ENCODE data around the gene CLCN1.
A peak's percentile ranks its signal among the peaks of the same experiment; 100 is the strongest.

The CLCN1 gene

DNA sequence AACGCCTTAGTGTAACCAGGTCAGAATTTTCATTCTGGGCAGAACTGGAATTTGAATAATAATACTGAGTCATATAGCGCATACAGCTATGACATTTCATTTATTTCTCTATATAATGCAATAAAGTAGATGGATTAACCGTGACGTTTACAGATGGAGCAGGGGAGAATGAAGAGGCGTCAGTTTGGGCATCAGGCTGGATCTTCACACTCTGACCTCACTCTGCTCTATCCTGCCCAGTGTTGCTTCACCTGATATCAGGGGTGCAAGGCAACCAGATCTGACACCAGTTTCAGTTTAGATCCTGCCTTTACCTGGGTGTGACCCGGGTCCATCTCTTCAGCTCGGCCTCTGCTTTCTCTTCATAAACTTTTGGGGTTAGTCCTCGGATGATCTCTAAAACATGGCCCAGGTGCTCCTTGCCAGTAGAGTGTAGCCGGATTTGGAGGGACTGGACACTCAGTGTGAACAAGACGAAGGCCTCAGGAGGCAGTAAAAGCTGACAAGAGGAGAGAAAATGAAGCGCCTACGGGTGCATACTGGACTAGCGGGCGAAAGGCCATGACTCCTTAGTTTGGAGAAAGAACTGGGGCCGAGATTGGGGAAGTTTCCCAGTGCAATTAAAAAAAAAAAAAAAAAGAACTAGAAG is 63.8 kb downstream of the CLCN1 start:
- H3K27ac ChIP-seq (ENCODE audit: low read depth, low read length, severe bottlenecking), result peak overlapping the region; percentile 99
- H3K4me3 ChIP-seq (ENCODE audit: extremely low read depth, insufficient read depth, low read length, poor library complexity, severe bottlenecking), result peak overlapping the region; percentile 97
- peaks cover 30% of the 10 kb centered on the region for H3K36me3 ChIP-seq (ENCODE audit: control insufficient read depth, insufficient read depth, low read length)
- H3K4me1 ChIP-seq (ENCODE audit: control insufficient read depth, insufficient read depth, low read length, poor library complexity, severe bottlenecking), result peaks cover 38% of the 10 kb centered on the region
- WGBS, 2 experiments (ENCODE audit: insufficient coverage in 2 of 2), result 28 to 32% methylated on average over 10 to 11 of the region's 15 CpGs
- H3K9me3 ChIP-seq (ENCODE audit: control insufficient read depth, low read length), result peaks cover 3% of the 10 kb centered on the region

DNA sequence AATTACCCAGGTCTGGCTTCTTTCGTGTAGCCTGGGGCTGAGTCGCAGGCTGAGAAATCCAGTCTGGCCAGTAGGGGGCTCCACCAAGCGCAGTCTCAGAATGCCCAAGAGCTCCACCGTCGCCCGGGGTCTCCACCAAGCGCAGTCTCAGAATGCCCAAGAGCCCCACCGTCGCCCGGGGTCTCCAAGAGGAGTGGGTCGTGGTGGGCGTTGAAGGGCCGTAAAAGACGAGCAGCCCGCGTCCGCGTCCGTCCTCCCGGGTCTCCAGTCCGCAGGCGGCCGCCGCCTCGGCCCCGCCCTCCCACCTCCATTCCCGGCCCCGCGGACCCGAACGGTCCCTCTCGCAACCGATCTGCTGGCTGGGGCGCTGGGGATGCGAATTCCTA is 64.3 kb downstream of the CLCN1 start:
- Histone ChIP-seq H3K4me1 (ENCODE audit: control insufficient read depth, insufficient read depth, low read length, poor library complexity, severe bottlenecking) (peaks cover 43% of the 10 kb centered on the region), H3K4me3 (ENCODE audit: extremely low read depth, insufficient read depth, low read length, poor library complexity, severe bottlenecking) (peak overlapping the region; percentile 97), H3K9me3 (ENCODE audit: control insufficient read depth, low read length) (peaks cover 3% of the 10 kb centered on the region), H3K36me3 (ENCODE audit: control insufficient read depth, insufficient read depth, low read length) (peaks cover 35% of the 10 kb centered on the region), H3K27ac (ENCODE audit: low read depth, low read length, severe bottlenecking) (peak overlapping the region; percentile 99)
- 0% methylated on average over 30 to 32 of the region's 35 CpGs for WGBS, 2 experiments (ENCODE audit: insufficient coverage in 2 of 2)

DNA sequence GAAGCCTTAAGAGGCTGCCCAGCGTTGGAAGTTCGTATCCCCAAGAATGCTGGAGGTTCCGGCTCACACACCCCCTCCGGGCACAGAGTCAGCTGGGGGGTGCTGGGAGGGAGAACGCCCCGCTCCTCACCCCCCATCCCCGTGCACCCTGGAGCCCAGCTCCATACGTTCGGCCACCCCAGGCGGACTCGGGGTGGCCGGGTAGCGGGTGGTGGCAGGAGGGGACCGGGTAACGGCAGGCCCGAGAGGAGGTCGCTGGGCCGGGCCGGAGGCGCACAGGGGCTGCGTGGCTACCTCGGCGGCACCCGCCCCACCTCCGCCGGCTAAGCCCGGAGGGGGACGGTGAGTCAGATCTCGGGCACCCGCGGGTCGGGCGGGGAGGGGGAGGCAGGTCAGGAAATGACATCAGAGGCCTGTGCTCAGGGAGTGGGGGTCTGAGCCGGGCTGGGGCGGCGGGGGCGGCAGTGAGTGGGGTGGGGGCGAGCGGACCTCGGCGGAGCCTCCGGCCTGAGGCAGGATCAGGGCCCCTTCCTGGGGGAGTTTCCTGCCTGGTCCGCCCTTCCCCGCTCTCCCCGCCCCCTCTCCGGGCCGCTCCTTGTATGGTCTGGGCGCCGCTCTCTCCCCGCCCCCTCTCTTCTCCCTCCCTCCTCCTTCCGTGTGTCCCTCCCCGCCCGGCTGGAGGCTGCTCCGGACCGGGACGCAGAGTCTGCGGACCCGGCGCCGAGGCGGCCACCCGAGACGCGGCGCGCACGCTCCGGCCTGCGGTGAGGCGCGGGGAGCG is 64.9 kb downstream of the CLCN1 start, which contains the start of gene ZYX:
ZYX (plus strand) TSS at position 700 of the 781 bp plus-strand sequence. CDS start 227 bp downstream, outside the sequence.
- H3K9me3 ChIP-seq (ENCODE audit: control insufficient read depth, low read length), result peaks cover 3% of the 10 kb centered on the region
- H3K4me3 ChIP-seq (ENCODE audit: extremely low read depth, insufficient read depth, low read length, poor library complexity, severe bottlenecking), result peak within 1 kb of the TSS; percentile 97
- peaks cover 41% of the 10 kb centered on the region for H3K36me3 ChIP-seq (ENCODE audit: control insufficient read depth, insufficient read depth, low read length)
- 0 to 1% methylated on average over 21 to 45 of the region's 72 CpGs for WGBS, 2 experiments (ENCODE audit: insufficient coverage in 2 of 2)
- H3K27ac ChIP-seq (ENCODE audit: low read depth, low read length, severe bottlenecking), result peak within 1 kb of the TSS; percentile 99
- peaks cover 45% of the 10 kb centered on the region for H3K4me1 ChIP-seq (ENCODE audit: control insufficient read depth, insufficient read depth, low read length, poor library complexity, severe bottlenecking)

DNA sequence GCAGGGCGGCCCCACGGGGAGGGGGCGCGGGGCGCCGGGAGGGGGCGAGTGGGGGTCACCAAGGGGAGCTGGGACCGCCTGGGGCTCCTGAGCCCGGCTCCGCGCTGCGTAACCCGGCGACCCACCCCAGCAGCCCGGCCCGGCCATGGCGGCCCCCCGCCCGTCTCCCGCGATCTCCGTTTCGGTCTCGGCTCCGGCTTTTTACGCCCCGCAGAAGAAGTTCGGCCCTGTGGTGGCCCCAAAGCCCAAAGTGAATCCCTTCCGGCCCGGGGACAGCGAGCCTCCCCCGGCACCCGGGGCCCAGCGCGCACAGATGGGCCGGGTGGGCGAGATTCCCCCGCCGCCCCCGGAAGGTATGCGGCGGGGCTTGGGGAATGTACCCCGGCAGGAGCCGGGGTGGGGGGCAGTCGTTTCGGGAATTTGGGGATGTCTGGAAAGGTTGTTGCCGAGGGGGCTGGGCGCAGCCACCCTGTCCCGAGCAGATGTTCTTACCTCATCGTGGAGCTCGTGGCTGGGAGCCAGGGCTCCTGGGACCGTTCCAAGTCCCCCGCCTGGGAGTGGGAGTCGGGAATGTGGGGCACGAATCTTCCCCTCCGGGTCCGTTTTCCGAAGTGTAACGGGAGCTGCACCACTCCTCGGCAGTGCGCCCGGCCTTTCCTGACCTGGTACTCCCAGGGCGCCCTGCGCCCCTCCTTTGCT is 65.7 kb downstream of the CLCN1 start:
- Histone ChIP-seq H3K4me1 (ENCODE audit: control insufficient read depth, insufficient read depth, low read length, poor library complexity, severe bottlenecking) (peaks cover 45% of the 10 kb centered on the region), H3K27ac (ENCODE audit: low read depth, low read length, severe bottlenecking) (peak overlapping the region; percentile 99), H3K4me3 (ENCODE audit: extremely low read depth, insufficient read depth, low read length, poor library complexity, severe bottlenecking) (peak overlapping the region; percentile 97), H3K9me3 (ENCODE audit: control insufficient read depth, low read length) (peaks cover 3% of the 10 kb centered on the region), H3K36me3 (ENCODE audit: control insufficient read depth, insufficient read depth, low read length) (peaks cover 48% of the 10 kb centered on the region)
- WGBS, 2 experiments (ENCODE audit: insufficient coverage in 2 of 2), result 0% methylated on average over 22 to 53 of the region's 64 CpGs

DNA sequence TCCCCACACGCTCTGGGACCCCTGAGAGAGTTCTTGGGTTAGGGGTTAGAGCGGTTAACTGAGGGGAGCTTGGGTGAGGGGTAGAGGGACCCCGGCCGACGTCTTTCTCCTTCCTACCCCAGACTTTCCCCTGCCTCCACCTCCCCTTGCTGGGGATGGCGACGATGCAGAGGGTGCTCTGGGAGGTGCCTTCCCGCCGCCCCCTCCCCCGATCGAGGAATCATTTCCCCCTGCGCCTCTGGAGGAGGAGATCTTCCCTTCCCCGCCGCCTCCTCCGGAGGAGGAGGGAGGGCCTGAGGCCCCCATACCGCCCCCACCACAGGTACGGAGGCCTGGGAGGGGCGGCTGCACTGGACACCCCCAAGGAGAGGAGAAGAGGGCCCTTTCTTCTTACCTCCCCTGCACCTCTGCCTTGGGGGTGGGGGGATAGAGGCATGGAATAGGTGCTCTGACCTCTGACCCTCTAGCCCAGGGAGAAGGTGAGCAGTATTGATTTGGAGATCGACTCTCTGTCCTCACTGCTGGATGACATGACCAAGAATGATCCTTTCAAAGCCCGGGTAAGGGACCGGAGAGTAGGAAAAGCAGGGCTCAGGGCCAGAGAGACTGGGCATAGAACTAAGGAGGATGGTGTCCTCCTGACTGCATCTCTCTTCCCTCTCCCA is 66.3 kb downstream of the CLCN1 start:
- Histone ChIP-seq H3K9me3 (ENCODE audit: control insufficient read depth, low read length) (no peaks in the 10 kb centered on the region), H3K27ac (ENCODE audit: low read depth, low read length, severe bottlenecking) (peak overlapping the region; percentile 99), H3K36me3 (ENCODE audit: control insufficient read depth, insufficient read depth, low read length) (peaks cover 55% of the 10 kb centered on the region), H3K4me1 (ENCODE audit: control insufficient read depth, insufficient read depth, low read length, poor library complexity, severe bottlenecking) (peaks cover 50% of the 10 kb centered on the region), H3K4me3 (ENCODE audit: extremely low read depth, insufficient read depth, low read length, poor library complexity, severe bottlenecking) (peak overlapping the region; percentile 97)
- WGBS, 2 experiments (ENCODE audit: insufficient coverage in 2 of 2), result 27 to 40% methylated on average over 1 to 3 of the region's 21 CpGs

DNA sequence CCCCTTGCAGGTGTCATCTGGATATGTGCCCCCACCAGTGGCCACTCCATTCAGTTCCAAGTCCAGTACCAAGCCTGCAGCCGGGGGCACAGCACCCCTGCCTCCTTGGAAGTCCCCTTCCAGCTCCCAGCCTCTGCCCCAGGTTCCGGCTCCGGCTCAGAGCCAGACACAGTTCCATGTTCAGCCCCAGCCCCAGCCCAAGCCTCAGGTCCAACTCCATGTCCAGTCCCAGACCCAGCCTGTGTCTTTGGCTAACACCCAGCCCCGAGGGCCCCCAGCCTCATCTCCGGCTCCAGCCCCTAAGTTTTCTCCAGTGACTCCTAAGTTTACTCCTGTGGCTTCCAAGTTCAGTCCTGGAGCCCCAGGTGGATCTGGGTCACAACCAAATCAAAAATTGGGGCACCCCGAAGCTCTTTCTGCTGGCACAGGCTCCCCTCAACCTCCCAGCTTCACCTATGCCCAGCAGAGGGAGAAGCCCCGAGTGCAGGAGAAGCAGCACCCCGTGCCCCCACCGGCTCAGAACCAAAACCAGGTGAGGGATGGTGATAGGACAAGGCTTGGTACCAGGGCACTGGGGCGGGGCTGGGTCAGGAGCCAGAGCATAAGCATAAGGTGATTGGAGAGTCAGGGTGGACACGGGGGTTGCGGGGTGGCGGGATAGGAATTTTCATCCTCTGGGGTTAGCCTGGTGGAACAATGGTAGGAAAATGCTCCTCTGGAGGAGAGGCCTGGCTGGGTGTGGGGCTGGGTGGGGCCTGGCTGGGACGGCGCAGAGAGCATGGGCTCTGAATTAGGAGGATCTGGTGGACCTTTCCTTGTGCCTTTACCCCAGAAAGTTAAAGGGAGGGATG is 67.1 kb downstream of the CLCN1 start:
- peak overlapping the region; percentile 97 for H3K4me3 ChIP-seq (ENCODE audit: extremely low read depth, insufficient read depth, low read length, poor library complexity, severe bottlenecking)
- H3K27ac ChIP-seq (ENCODE audit: low read depth, low read length, severe bottlenecking), result no peak overlapping the region
- H3K36me3 ChIP-seq (ENCODE audit: control insufficient read depth, insufficient read depth, low read length), result peaks cover 62% of the 10 kb centered on the region
- H3K4me1 ChIP-seq (ENCODE audit: control insufficient read depth, insufficient read depth, low read length, poor library complexity, severe bottlenecking), result peaks cover 56% of the 10 kb centered on the region
- 82 to 89% methylated on average over 12 to 14 of the region's 15 CpGs for WGBS, 2 experiments (ENCODE audit: insufficient coverage in 2 of 2)
- H3K9me3 ChIP-seq (ENCODE audit: control insufficient read depth, low read length), result no peaks in the 10 kb centered on the region

DNA sequence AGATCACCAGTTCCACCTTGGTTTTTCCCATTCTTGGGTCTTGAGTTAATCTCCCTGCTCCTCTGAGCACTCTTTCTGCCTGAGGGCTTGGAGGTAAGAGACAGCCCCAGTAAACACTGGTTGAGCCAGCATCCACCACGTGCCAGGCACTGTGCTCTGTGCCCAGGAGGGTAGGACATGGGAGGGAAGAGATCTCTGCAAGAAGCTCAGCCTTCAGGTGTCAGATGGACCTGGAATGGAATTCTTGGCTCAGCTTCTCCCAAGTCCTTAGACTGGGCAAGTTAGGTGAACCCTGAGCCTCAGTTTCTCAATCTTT is 67.7 kb downstream of the CLCN1 start:
- WGBS, 2 experiments (ENCODE audit: insufficient coverage in 2 of 2), result 56 to 100% methylated on average over 1 of the region's 1 CpG
- Histone ChIP-seq H3K4me1 (ENCODE audit: control insufficient read depth, insufficient read depth, low read length, poor library complexity, severe bottlenecking) (peaks cover 59% of the 10 kb centered on the region), H3K36me3 (ENCODE audit: control insufficient read depth, insufficient read depth, low read length) (peaks cover 68% of the 10 kb centered on the region), H3K9me3 (ENCODE audit: control insufficient read depth, low read length) (no peaks in the 10 kb centered on the region), H3K27ac (ENCODE audit: low read depth, low read length, severe bottlenecking) (no peak overlapping the region), H3K4me3 (ENCODE audit: extremely low read depth, insufficient read depth, low read length, poor library complexity, severe bottlenecking) (peak overlapping the region; percentile 97)

DNA sequence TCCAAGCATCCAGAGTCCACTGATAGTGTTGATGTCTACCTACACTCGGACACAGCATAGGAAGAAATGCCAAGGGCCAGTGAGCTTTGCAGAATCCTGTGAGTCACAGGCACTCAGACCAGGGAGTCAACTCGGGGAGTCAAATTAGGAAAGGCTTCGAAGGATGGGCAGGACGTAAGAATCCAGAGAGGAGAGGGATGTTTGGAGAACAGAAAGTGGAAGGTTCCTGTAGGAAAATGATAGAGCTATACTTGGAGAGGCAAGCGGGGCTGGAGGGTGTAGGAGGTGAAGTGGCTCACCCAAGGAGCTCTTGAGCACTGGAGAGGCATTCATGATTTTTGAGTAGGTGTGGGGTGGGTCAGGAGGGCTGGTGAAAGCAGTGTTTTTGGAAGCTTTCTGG is 68.2 kb downstream of the CLCN1 start:
- WGBS, 2 experiments (ENCODE audit: insufficient coverage in 2 of 2), result 89 to 94% methylated on average over 5 of the region's 5 CpGs
- Histone ChIP-seq H3K4me3 (ENCODE audit: extremely low read depth, insufficient read depth, low read length, poor library complexity, severe bottlenecking) (peak overlapping the region; percentile 97), H3K9me3 (ENCODE audit: control insufficient read depth, low read length) (no peaks in the 10 kb centered on the region), H3K27ac (ENCODE audit: low read depth, low read length, severe bottlenecking) (no peak overlapping the region), H3K4me1 (ENCODE audit: control insufficient read depth, insufficient read depth, low read length, poor library complexity, severe bottlenecking) (peaks cover 59% of the 10 kb centered on the region), H3K36me3 (ENCODE audit: control insufficient read depth, insufficient read depth, low read length) (peaks cover 74% of the 10 kb centered on the region)

DNA sequence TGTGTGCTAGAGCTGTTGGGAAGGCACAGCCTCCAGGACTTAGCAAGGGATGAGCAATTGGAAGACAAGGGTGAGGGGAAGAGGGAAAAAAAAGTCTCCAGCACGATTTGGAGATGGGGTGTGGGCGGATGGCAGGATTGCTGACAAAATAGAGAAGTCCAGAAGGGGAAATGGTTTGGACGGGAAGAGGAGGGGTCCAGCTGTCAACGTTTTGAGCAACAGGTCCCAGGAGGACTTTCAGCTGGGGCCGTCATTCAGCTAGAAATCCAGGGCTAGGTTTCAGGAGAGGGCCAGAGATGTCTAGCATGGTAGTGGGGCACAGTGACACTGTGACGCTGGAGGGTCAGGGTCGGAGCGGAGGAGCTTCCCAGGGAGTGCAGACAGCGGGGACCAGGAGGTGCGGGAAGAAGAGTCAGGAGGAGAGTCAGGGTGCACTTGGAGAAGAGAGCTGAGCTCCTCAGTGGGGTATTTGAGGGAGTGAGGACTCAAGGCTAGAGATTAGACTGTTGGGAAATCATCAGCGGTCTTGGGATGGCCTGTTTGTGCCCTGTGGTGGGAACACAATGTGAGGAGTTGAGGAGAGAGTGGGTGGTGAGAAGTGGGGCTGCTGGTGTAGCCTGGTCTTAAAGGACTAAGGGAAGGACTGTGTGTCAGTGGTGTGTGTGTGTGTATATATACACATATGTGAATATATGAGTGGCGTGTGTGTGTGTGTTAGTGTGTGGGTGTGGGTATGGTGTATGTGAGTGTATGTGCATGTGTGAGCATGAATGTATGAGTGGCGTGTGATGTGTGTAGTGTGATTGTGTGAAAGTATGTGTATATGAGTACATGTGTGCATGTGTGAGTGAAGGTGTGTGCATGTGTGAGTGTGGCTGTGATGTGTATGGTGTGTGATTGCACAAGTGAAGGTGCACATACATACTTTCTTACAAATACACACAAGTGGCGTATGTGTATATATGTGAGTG is 69.0 kb downstream of the CLCN1 start:
- Histone ChIP-seq H3K9me3 (ENCODE audit: control insufficient read depth, low read length) (no peaks in the 10 kb centered on the region), H3K4me3 (ENCODE audit: extremely low read depth, insufficient read depth, low read length, poor library complexity, severe bottlenecking) (peak overlapping the region; percentile 97), H3K27ac (ENCODE audit: low read depth, low read length, severe bottlenecking) (peak overlapping the region; percentile 8), H3K36me3 (ENCODE audit: control insufficient read depth, insufficient read depth, low read length) (peaks cover 82% of the 10 kb centered on the region), H3K4me1 (ENCODE audit: control insufficient read depth, insufficient read depth, low read length, poor library complexity, severe bottlenecking) (peaks cover 65% of the 10 kb centered on the region)
- WGBS, 2 experiments (ENCODE audit: insufficient coverage in 2 of 2), result 88 to 93% methylated on average over 13 of the region's 14 CpGs

All from mesodermal cell (in vitro differentiated cells).